Neural progenitor cell (in vitro differentiated cells): Measurements from ENCODE around the gene RNASE4.

Experiments
- CTCF ChIP-seq: fragments of 200-600 bp; sonication (generic); IDR thresholded peaks from 2 replicates; pipeline ENCODE4 v1.5.1; 2017; ENCODE audit warnings: antibody characterized with exemption, mild to moderate bottlenecking
- EZH2 ChIP-seq: fragments of 200-600 bp; sonication (generic); IDR thresholded peaks from 2 replicates; pipeline ENCODE4 v1.6.1; 2017; ENCODE audit warnings: antibody characterized with exemption, mild to moderate bottlenecking, moderate library complexity
- EZH2phosphoT487 ChIP-seq: fragments of 200-600 bp; sonication (generic); IDR thresholded peaks from 2 replicates; pipeline ENCODE4 v1.6.1; 2017; ENCODE audit warnings: antibody characterized with exemption

GRCh38 chr14:20698018-20698329 lies 13.6 kb downstream of the RNASE4 start:
- TF ChIP-seq CTCF (no peak), EZH2 (no peak), EZH2phosphoT487 (no peak)
